Activated CD8-positive, alpha-beta T cell treated with anti-CD3 and anti-CD28 coated beads for 36 hours (primary cell): ENCODE data around the gene RNF181. TPM values are rescaled to one million over a fixed set of nuclear protein-coding genes. Genes with fewer than 3 reads are reported as not detected.

Experiments
- ATAC-seq: fragments of 200-7000 bp; cut with Tn5 transposase; one replicate; pipeline ENCODE4 v1.10.0; 2021; ENCODE audit warnings: mild to moderate bottlenecking, moderate library complexity
- CTCF ChIA-PET: fragments of 350-600 bp; sonication (Branson Sonifier 250); formaldehyde crosslinking; loops from one replicate; lab custom pipeline; 2021; ENCODE audit warnings: antibody characterized with exemption; lab: Charles Lee
- POLR2A ChIA-PET: fragments of 350-600 bp; sonication (Branson Sonifier 250); formaldehyde crosslinking; loops from one replicate; lab custom pipeline; 2021; ENCODE audit warnings: antibody characterized with exemption; lab: Charles Lee
- DNase-seq: peaks from one replicate; pipeline ENCODE4 v3.0.0-alpha.2; 2020
- H3K27ac Mint-ChIP-seq: one replicate; pipeline ENCODE4 v1.8.0; 2021; ENCODE audit warnings: mild to moderate bottlenecking, mixed read lengths
- H3K27me3 Mint-ChIP-seq: one replicate; pipeline ENCODE4 v1.8.0; 2021; ENCODE audit warnings: mixed read lengths
- H3K36me3 Mint-ChIP-seq: one replicate; pipeline ENCODE4 v1.8.0; 2021; ENCODE audit warnings: low read depth, mixed read lengths
- H3K4me1 Mint-ChIP-seq: one replicate; pipeline ENCODE4 v1.8.0; 2021; ENCODE audit warnings: low read depth, mixed read lengths
- H3K4me3 Mint-ChIP-seq: one replicate; pipeline ENCODE4 v1.8.0; 2021; ENCODE audit warnings: mild to moderate bottlenecking, moderate library complexity, mixed read lengths
- H3K9me3 Mint-ChIP-seq: one replicate; pipeline ENCODE4 v1.8.0; 2021; ENCODE audit warnings: mixed read lengths
- intact Hi-C: fragments of 100-400 bp; cut with micrococcal nuclease; formaldehyde crosslinking; loops from one replicate; pipeline ENCODE4 v1.10.0; 2022
- total RNA-seq, 2 experiments: library from RNA; stranded (reverse); gene quantifications; one replicate each; pipeline ENCODE4 v1.2.3, GENCODE V29; 2021
- TF ChIP-seq, protein P1 (sequence below): fragments of 200-600 bp; IDR thresholded peaks from one replicate; pipeline ENCODE4 v1.8.0; 2022; ENCODE audit warnings: antibody characterized with exemption, mild to moderate bottlenecking

Gene RNF181
- total RNA-seq, 2 experiments from 2014 or later, result 112 to 117 TPM

DNA sequence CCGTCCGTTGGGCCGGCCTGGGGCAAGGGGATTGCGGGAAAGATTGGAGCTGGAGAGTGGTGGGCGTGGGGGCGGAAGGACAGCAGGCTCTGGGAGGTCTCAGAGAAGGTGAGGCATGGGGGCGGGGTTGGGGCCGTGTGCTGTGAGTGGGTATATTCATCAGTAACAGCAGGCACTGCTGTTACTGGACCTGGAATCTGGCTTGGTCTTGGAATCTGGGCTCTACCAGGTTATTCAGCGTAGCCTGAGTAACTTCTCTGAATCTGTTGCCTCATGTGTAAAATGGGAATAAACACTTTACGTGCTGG, 435 bp downstream of the RNF181 start:
- DNase-seq (peak; percentile 71), ATAC-seq (peak; percentile 32)
- H3K36me3 Mint-ChIP-seq, result peaks cover 11% of the 10 kb centered on the region
- no peaks in the 10 kb centered on the region for H3K9me3 Mint-ChIP-seq
- peak overlapping the region; percentile 88 for H3K4me3 Mint-ChIP-seq
- TF ChIP-seq, protein P1, sequence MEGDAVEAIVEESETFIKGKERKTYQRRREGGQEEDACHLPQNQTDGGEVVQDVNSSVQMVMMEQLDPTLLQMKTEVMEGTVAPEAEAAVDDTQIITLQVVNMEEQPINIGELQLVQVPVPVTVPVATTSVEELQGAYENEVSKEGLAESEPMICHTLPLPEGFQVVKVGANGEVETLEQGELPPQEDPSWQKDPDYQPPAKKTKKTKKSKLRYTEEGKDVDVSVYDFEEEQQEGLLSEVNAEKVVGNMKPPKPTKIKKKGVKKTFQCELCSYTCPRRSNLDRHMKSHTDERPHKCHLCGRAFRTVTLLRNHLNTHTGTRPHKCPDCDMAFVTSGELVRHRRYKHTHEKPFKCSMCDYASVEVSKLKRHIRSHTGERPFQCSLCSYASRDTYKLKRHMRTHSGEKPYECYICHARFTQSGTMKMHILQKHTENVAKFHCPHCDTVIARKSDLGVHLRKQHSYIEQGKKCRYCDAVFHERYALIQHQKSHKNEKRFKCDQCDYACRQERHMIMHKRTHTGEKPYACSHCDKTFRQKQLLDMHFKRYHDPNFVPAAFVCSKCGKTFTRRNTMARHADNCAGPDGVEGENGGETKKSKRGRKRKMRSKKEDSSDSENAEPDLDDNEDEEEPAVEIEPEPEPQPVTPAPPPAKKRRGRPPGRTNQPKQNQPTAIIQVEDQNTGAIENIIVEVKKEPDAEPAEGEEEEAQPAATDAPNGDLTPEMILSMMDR, result no peak
- ChIA-PET POLR2A (interaction anchor here (1.0 to 3.3 kb wide), 11 partner anchors 8 to 167 kb away, joined by 3 to 13 read pairs (median 6); partner anchors contain the start of genes GGCX, USP39, VAMP5 and VAMP8), CTCF (interaction anchor here (0.7 to 4.1 kb wide), 8 partner anchors 9 to 177 kb away, joined by 3 to 14 read pairs (median 5); partner anchors contain the start of gene VAMP8)
- intact Hi-C loops, result no loop called here
- H3K27ac Mint-ChIP-seq, result peak overlapping the region; percentile 98
- H3K27me3 Mint-ChIP-seq, result no peaks in the 10 kb centered on the region
- H3K4me1 Mint-ChIP-seq, result peaks cover 36% of the 10 kb centered on the region

DNA sequence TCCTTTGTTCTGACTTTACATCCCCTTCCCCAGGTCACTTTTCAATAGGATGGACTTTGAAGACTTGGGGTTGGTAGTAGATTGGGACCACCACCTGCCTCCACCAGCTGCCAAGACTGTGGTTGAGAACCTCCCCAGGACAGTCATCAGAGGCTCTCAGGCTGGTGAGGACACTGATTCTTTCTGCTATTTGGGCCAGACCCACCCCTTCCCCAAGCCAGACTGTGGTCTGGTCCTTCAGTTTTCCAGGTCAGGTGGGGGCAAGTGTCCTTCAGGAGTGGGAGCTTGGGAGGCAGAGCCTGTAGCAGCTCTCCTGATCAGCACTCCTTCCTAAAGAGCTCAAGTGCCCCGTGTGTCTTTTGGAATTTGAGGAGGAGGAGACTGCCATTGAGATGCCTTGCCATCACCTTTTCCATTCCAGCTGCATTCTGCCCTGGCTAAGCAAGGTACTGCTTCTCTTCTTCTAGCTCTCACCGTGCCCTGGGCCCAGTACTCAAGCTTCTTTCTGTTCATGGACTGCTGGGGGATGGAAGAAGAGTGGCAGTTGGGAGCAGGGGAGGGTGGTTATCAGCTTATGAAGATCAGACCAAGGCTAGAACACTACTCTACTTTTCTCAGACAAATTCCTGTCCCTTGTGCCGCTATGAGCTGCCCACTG, 1.1 kb downstream of the RNF181 start:
- ATAC-seq, result no peak
- peak overlapping the region; percentile 88 for H3K4me3 Mint-ChIP-seq
- CTCF ChIA-PET, result interaction anchor here (0.7 to 4.1 kb wide), 4 partner anchors 9 to 178 kb away, joined by 3 to 14 read pairs (median 6); no protein-coding TSS in a partner anchor
- H3K27me3 Mint-ChIP-seq, result no peaks in the 10 kb centered on the region
- no peaks in the 10 kb centered on the region for H3K9me3 Mint-ChIP-seq
- H3K4me1 Mint-ChIP-seq, result peaks cover 36% of the 10 kb centered on the region
- H3K36me3 Mint-ChIP-seq, result peaks cover 11% of the 10 kb centered on the region
- DNase-seq, result no peak
- POLR2A ChIA-PET, result interaction anchor here (0.9 to 3.3 kb wide), 12 partner anchors 10 to 168 kb away, joined by 3 to 13 read pairs (median 4); partner anchors contain the start of genes GGCX, USP39, VAMP5 and VAMP8
- intact Hi-C loops, result no loop called here
- TF ChIP-seq, protein P1, result no peak
- peak overlapping the region; percentile 58 for H3K27ac Mint-ChIP-seq

DNA sequence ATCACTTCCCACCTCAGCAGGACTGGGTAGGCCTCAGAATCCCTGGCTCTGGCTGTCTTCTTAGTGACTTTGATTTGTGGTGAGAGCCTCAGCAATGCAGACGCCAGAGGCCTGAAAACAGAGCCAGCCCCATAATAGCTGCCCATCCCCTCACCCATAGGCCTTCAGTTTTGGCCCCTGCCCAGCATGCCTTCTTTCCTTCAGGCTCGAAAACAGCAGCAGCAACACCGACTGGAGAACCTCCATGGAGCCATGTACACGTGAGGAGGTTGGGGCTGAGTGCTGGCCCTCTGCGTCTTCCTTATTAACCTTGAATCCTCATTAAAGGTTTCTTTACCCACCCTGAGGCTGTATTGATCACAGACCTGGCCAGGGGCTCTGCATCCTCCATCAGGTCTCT, 1.7 kb downstream of the RNF181 start:
- POLR2A ChIA-PET, result interaction anchor here (0.9 to 1.8 kb wide), 7 partner anchors 10 to 32 kb away, joined by 3 to 7 read pairs (median 4); partner anchors contain the start of genes USP39 and VAMP8
- Mint-ChIP-seq H3K27me3 (no peaks in the 10 kb centered on the region), H3K4me1 (peaks cover 41% of the 10 kb centered on the region), H3K36me3 (peaks cover 11% of the 10 kb centered on the region), H3K4me3 (peak overlapping the region; percentile 88), H3K27ac (peak overlapping the region; percentile 58), H3K9me3 (no peaks in the 10 kb centered on the region)
- DNase-seq (no peak), ATAC-seq (no peak)
- CTCF ChIA-PET, result interaction anchor here (1.9 to 4.1 kb wide), 2 partner anchors 8 to 40 kb away, joined by 8 to 14 read pairs; no protein-coding TSS in a partner anchor
- intact Hi-C loops, result no loop called here
- TF ChIP-seq, protein P1, result no peak

DNA sequence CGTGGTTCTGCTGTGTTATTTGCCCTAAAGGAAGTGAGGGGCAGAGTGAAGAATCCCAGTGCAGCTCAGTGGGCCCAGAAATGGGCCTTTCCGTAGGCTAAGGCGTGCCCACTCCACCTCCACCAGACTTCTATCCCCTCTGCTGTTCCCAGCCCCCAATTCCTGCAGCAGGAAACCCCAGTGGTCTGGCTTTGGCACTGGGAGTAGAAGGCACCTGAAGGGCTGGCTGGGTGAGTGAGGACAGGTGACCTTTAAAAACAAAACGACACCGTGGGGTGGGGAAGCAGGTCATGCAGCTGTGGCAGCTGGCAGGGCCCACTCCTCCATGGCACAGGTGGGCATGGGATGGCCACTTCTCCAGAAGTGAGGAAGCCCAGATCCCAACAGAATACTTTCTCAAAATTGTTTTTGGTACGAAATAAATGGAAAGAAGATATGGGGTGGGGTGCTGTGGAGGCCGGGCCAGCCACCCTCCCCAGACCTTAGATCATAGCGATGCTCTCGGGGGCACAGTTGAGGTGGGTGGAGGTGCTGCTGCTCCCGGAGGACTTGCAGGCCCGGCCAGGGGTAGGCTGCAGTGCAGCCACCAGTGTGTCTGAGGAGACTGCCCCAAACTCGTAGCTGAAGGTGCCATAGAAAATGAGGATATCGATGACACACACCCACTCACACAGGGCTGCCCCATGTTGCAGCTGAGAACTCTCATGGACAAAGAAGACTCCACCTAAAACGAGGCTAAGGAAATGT, 3.2 kb downstream of the RNF181 start:
- POLR2A ChIA-PET, result interaction anchor here (1.3 to 5.4 kb wide), 4 partner anchors 11 to 273 kb away, joined by 5 to 21 read pairs (median 10); partner anchors contain the start of genes C2orf68 and USP39
- TF ChIP-seq, protein P1, result no peak
- Mint-ChIP-seq H3K4me3 (no peak overlapping the region), H3K36me3 (peaks cover 13% of the 10 kb centered on the region), H3K27ac (peak overlapping the region; percentile 32), H3K4me1 (peaks cover 45% of the 10 kb centered on the region), H3K9me3 (no peaks in the 10 kb centered on the region), H3K27me3 (no peaks in the 10 kb centered on the region)
- ATAC-seq (no peak), DNase-seq (no peak)
- CTCF ChIA-PET, result interaction anchor here (0.9 to 4.1 kb wide), 2 partner anchors 8 to 38 kb away, joined by 3 to 14 read pairs; no protein-coding TSS in a partner anchor
- intact Hi-C loops, result no loop called here
